ENCODE results near the gene HSPA12A.

DNA sequence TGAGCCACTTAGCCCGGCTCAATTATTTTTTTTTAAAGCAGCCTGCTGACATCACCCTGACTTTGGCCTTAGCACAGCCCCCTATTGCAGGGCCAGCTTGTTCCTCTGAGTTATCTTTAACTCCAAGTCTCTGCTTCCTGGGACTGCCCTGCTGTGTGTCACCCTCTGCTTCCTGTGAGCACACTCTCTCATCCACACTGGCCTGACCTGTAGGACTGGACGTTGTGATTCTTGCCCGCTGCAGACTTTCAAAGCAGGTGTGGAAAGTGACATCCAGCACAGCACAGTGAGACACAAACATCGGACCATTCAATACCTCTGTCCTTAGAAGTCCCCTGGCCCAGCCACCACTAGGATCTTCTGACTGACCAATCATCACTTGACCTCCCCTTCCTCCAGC, 26.4 kb upstream of the HSPA12A start:
- TF ChIP-seq, protein P1, sequence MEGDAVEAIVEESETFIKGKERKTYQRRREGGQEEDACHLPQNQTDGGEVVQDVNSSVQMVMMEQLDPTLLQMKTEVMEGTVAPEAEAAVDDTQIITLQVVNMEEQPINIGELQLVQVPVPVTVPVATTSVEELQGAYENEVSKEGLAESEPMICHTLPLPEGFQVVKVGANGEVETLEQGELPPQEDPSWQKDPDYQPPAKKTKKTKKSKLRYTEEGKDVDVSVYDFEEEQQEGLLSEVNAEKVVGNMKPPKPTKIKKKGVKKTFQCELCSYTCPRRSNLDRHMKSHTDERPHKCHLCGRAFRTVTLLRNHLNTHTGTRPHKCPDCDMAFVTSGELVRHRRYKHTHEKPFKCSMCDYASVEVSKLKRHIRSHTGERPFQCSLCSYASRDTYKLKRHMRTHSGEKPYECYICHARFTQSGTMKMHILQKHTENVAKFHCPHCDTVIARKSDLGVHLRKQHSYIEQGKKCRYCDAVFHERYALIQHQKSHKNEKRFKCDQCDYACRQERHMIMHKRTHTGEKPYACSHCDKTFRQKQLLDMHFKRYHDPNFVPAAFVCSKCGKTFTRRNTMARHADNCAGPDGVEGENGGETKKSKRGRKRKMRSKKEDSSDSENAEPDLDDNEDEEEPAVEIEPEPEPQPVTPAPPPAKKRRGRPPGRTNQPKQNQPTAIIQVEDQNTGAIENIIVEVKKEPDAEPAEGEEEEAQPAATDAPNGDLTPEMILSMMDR (IDR thresholded peaks at IDR 0.05), result no peak
- no peak for TF ChIP-seq POLR2AphosphoS5 (IDR thresholded peaks at IDR 0.05)

All from prostate gland (tissue), 2 donors.